Measurements from ENCODE around the gene SNX14.

SNX14 gene

DNA sequence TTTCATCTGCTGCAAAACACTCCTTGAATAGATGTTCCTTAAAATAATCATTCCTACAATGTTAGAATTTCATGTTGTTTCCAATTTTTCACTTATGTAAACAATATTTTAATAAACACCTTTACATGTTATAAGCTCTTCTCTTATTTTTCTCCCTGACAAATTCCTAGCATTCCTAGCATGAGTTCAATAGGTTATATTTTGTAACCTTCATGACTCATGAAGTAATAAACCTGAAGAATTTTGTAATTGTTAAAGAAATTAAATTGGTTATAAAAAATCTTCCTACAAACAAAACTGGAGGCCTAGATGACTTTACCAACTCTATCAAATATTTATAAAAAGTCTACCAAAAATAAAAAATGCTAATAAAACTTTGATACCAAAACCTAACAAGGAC is 77.5 kb downstream of the SNX14 start:
- Histone ChIP-seq H3K4me2 (no peak overlapping the region), H3K9ac (no peak overlapping the region), H3K4me1 (no peaks in the 10 kb centered on the region), H3K27me3 (no peaks in the 10 kb centered on the region), H3K4me3 (no peak overlapping the region), H3K36me3 (peaks cover 25% of the 10 kb centered on the region), H4K20me1 (no peaks in the 10 kb centered on the region), H3K9me3 (no peaks in the 10 kb centered on the region), H3K27ac (no peak overlapping the region)
- no peak for TF ChIP-seq Cebpa-rat (IDR thresholded peaks at IDR 0.05)

GRCh38 chr6:85506441-85507093 is 87.1 kb downstream of the SNX14 start:
- H3K27me3 ChIP-seq: no peaks in the 10 kb centered on the region
- H4K20me1 ChIP-seq: no peaks in the 10 kb centered on the region
- no peak overlapping the region for H3K27ac ChIP-seq
- H3K9me3 ChIP-seq: no peaks in the 10 kb centered on the region
- H3K4me2 ChIP-seq: no peak overlapping the region
- no peak for TF ChIP-seq Cebpa-rat (IDR thresholded peaks at IDR 0.05)
- no peak overlapping the region for H3K9ac ChIP-seq
- H3K36me3 ChIP-seq: peaks cover 15% of the 10 kb centered on the region
- H3K4me1 ChIP-seq: no peaks in the 10 kb centered on the region
- no peak overlapping the region for H3K4me3 ChIP-seq

- Histone ChIP-seq H3K4me3 (no peak overlapping the region), H3K9me3 (peaks cover 14% of the 10 kb centered on the region), H3K4me2 (no peak overlapping the region), H3K4me1 (peaks cover 7% of the 10 kb centered on the region), H3K27ac (no peak overlapping the region), H4K20me1 (no peaks in the 10 kb centered on the region), H3K27me3 (no peaks in the 10 kb centered on the region), H3K9ac (no peak overlapping the region), H3K36me3 (no peaks in the 10 kb centered on the region)
- no peak for TF ChIP-seq Cebpa-rat (IDR thresholded peaks at IDR 0.05)
These were observed 94.9 kb downstream of the SNX14 start for GRCh38 chr6:85498596-85499258.

DNA sequence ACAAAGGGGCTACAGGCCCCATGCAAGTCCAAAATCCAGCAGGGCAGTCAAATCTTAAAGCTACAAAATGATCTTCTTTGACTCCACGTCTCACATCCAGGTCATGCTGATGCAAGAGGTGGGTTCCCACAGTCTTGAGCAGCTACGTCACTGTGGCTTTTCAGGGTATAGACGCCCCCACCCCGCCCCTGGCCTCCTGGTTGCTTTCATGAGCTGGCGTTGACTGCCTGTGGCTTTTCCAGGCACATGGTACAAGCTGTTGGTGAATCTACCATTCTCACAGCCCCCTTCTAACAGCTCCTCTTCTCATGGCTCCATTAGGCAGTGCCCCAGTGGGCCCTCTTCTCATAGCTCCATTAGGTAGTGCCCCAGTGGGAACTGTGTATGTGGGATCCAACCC is 96.8 kb downstream of the SNX14 start:
- TF ChIP-seq Cebpa-rat (IDR thresholded peaks at IDR 0.05): no peak
- H3K9me3 ChIP-seq: peaks cover 14% of the 10 kb centered on the region
- peaks cover 7% of the 10 kb centered on the region for H3K4me1 ChIP-seq
- H3K4me3 ChIP-seq: no peak overlapping the region
- no peak overlapping the region for H3K9ac ChIP-seq
- no peaks in the 10 kb centered on the region for H3K36me3 ChIP-seq
- H3K27me3 ChIP-seq: no peaks in the 10 kb centered on the region
- H4K20me1 ChIP-seq: no peaks in the 10 kb centered on the region
- H3K27ac ChIP-seq: no peak overlapping the region
- no peak overlapping the region for H3K4me2 ChIP-seq

GRCh38 chr6:85496009-85496579 is 97.6 kb downstream of the SNX14 start:
- Histone ChIP-seq H3K4me1 (peaks cover 7% of the 10 kb centered on the region), H3K4me2 (no peak overlapping the region), H3K4me3 (no peak overlapping the region), H4K20me1 (no peaks in the 10 kb centered on the region), H3K27me3 (no peaks in the 10 kb centered on the region), H3K27ac (no peak overlapping the region), H3K36me3 (no peaks in the 10 kb centered on the region), H3K9me3 (peaks cover 14% of the 10 kb centered on the region), H3K9ac (no peak overlapping the region)
- TF ChIP-seq Cebpa-rat (IDR thresholded peaks at IDR 0.05): no peak

- Histone ChIP-seq H3K4me1 (peaks cover 7% of the 10 kb centered on the region), H3K36me3 (no peaks in the 10 kb centered on the region), H3K27me3 (no peaks in the 10 kb centered on the region), H4K20me1 (no peaks in the 10 kb centered on the region), H3K27ac (no peak overlapping the region), H3K9me3 (peaks cover 14% of the 10 kb centered on the region), H3K4me2 (no peak overlapping the region), H3K9ac (no peak overlapping the region), H3K4me3 (no peak overlapping the region)
- no peak for TF ChIP-seq Cebpa-rat (IDR thresholded peaks at IDR 0.05)
These were observed 98.8 kb downstream of the SNX14 start for GRCh38 chr6:85494547-85495536.

DNA sequence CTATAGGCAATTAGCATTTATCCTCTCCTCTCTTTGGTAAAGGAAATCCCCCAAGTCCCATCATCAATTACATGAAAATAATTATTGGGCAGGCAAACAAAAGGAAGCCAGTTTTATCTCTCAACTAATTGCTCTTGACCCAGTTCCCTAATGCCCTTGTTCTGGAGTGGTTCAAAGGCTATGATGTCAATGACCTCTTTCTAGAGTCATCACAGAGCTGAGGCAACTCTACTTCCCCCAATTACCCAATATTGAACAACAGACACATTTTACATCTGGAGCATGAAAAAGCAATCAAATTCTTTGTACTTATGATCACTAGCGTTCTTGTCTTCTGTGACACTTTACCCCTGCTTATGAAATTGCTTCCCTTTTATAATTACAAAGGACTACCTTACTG is 100.3 kb downstream of the SNX14 start:
- Histone ChIP-seq H3K4me3 (no peak overlapping the region), H4K20me1 (no peaks in the 10 kb centered on the region), H3K4me1 (no peaks in the 10 kb centered on the region), H3K27me3 (no peaks in the 10 kb centered on the region), H3K4me2 (no peak overlapping the region), H3K36me3 (no peaks in the 10 kb centered on the region), H3K9ac (no peak overlapping the region), H3K9me3 (peaks cover 14% of the 10 kb centered on the region), H3K27ac (no peak overlapping the region)
- no peak for TF ChIP-seq Cebpa-rat (IDR thresholded peaks at IDR 0.05)

GRCh38 chr6:85490516-85491248 is 103.0 kb downstream of the SNX14 start:
- Histone ChIP-seq H3K9me3 (no peaks in the 10 kb centered on the region), H3K9ac (no peak overlapping the region), H3K36me3 (no peaks in the 10 kb centered on the region), H3K4me2 (no peak overlapping the region), H3K27me3 (no peaks in the 10 kb centered on the region), H4K20me1 (no peaks in the 10 kb centered on the region), H3K27ac (no peak overlapping the region), H3K4me1 (no peaks in the 10 kb centered on the region), H3K4me3 (no peak overlapping the region)
- TF ChIP-seq Cebpa-rat (IDR thresholded peaks at IDR 0.05): no peak

DNA sequence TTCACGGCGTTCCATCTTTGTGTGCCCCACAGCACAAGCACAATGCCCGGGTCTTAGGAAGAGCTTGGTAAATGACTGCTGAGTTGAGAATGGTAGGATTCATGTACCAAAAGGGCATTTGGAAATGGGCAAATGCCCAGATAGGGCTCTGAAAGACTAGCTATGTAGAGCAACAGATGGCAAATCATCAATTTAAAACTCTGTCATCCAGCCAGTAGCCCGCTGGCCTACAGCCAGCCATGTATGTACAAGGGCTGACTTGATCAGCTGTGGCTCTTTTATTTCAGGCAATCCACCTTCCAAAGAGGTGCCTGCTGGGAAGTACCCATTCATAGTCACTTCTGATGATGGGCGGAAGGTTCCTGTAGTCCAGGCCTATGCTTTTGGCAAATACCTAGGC is 108.7 kb downstream of the SNX14 start:
- H3K4me1 ChIP-seq: peaks cover 10% of the 10 kb centered on the region
- H3K9me3 ChIP-seq: no peaks in the 10 kb centered on the region
- no peak overlapping the region for H3K9ac ChIP-seq
- H3K36me3 ChIP-seq: no peaks in the 10 kb centered on the region
- no peaks in the 10 kb centered on the region for H3K27me3 ChIP-seq
- H3K4me2 ChIP-seq: no peak overlapping the region
- TF ChIP-seq Cebpa-rat (IDR thresholded peaks at IDR 0.05): no peak
- no peak overlapping the region for H3K4me3 ChIP-seq
- no peaks in the 10 kb centered on the region for H4K20me1 ChIP-seq
- H3K27ac ChIP-seq: no peak overlapping the region
